Stimulated activated CD4-positive, alpha-beta T cell treated with anti-CD3 and anti-CD28 coated beads, Interleukin-4, amount 100 ng/mL, for 48 hours (primary cell): ENCODE data around the gene KMT2A.
"Not testable (repeated sequence)": the region's sequence is repeated elsewhere in the genome, so short reads cannot be mapped to it uniquely, and the experiment has no call there.

Experiments used
- DNase-seq, 2 donors: peaks; one replicate each; pipeline ENCODE4 v3.0.0-alpha.2; 2020; ENCODE audit warnings: low read depth in 2 of 2

KMT2A gene

GRCh38 chr11:118435290-118435892 is 901 bp upstream of the KMT2A start:
- DNase-seq, result peak; percentile 47 to 50

GRCh38 chr11:118436639-118437207 is 431 bp downstream of the KMT2A start:
- peak; percentile 20 to 33 for DNase-seq

GRCh38 chr11:118437208-118438125 is 1.2 kb downstream of the KMT2A start:
- peak; percentile 26 to 45 for DNase-seq

- DNase-seq, result peak; percentile 27 to 28
These were observed 2.1 kb downstream of the KMT2A start for GRCh38 chr11:118438314-118438931.

- no peak for DNase-seq
These were observed 3.4 kb downstream of the KMT2A start for GRCh38 chr11:118439646-118440045.

- DNase-seq, result no peak
These were observed 5.5 kb downstream of the KMT2A start for GRCh38 chr11:118441770-118442275.

- no peak for DNase-seq
These were observed 6.0 kb downstream of the KMT2A start for GRCh38 chr11:118442301-118442700.

GRCh38 chr11:118442908-118443589 is 6.8 kb downstream of the KMT2A start:
- no peak for DNase-seq

- DNase-seq, result no peak
These were observed 7.4 kb downstream of the KMT2A start for GRCh38 chr11:118443590-118444218.

- DNase-seq, result no peak
These were observed 11.1 kb downstream of the KMT2A start for GRCh38 chr11:118447423-118447822.

- no peak for DNase-seq
These were observed 12.0 kb downstream of the KMT2A start for GRCh38 chr11:118448294-118448693.

GRCh38 chr11:118449316-118449918 is 13.1 kb downstream of the KMT2A start:
- no peak for DNase-seq

GRCh38 chr11:118450451-118450850 is 14.2 kb downstream of the KMT2A start:
- no peak for DNase-seq

- DNase-seq, result no peak
These were observed 25.9 kb downstream of the KMT2A start for GRCh38 chr11:118462178-118462577.

GRCh38 chr11:118468968-118469367 is 32.7 kb downstream of the KMT2A start:
- not testable (repeated sequence) for DNase-seq

GRCh38 chr11:118471030-118471429 is 34.7 kb downstream of the KMT2A start:
- DNase-seq, result no peak

GRCh38 chr11:118473537-118473936 is 37.2 kb downstream of the KMT2A start:
- no peak for DNase-seq

GRCh38 chr11:118476676-118477075 is 40.4 kb downstream of the KMT2A start:
- DNase-seq, result no peak

- not testable (repeated sequence) for DNase-seq
These were observed 44.9 kb downstream of the KMT2A start for GRCh38 chr11:118481238-118481637.

- no peak for DNase-seq
These were observed 48.1 kb downstream of the KMT2A start for GRCh38 chr11:118484405-118484804.

- no peak for DNase-seq
These were observed 49.0 kb downstream of the KMT2A start for GRCh38 chr11:118485273-118485672.
